Gastrocnemius medialis (tissue), 4 donors: Measurements from ENCODE around the gene PAX8.

ENCODE experiments used
- POLR2A ChIP-seq, 2 donors: fragments of 450-650 bp; IDR thresholded peaks; one replicate each; pipeline ENCODE4 v1.6.1; 2017; ENCODE audit warnings: antibody characterized with exemption in 2 of 2, mild to moderate bottlenecking in 2 of 2, moderate library complexity in 2 of 2
- TF ChIP-seq, protein P1 (sequence below), 5 experiments: fragments of 450-650 bp in 3 of 5; fragments of 200-600 bp in 2 of 5; sonication (generic) in 2 of 5; IDR thresholded peaks in 4 of 5; conservative IDR thresholded peaks in 1 of 5; 1 replicate in 4 of 5; 2 replicates in 1 of 5; pipeline ENCODE4 v1.5.1; 2016 to 2019; ENCODE audit warnings: antibody characterized with exemption in 5 of 5, mild to moderate bottlenecking in 3 of 5, moderate library complexity in 3 of 5

DNA sequence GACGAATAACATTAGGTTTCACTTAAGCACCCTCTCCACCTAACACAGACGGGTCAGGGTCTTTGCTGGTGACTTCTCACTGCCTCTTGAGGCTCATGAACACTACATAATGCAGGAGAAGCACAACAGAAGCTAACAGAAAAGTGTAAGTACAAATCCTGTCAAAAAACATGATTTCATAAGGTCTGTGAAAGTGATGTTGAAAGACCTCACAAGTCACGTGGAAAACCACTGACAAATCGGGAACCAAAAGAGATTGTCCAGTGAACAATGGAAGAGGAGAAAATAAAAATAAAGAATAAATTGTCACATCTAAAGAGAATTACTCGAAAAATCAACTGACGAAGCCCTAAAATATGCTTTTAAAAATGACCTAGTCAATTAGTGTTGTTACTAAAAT is 91.0 kb downstream of the PAX8 start:
- TF ChIP-seq, protein P1, sequence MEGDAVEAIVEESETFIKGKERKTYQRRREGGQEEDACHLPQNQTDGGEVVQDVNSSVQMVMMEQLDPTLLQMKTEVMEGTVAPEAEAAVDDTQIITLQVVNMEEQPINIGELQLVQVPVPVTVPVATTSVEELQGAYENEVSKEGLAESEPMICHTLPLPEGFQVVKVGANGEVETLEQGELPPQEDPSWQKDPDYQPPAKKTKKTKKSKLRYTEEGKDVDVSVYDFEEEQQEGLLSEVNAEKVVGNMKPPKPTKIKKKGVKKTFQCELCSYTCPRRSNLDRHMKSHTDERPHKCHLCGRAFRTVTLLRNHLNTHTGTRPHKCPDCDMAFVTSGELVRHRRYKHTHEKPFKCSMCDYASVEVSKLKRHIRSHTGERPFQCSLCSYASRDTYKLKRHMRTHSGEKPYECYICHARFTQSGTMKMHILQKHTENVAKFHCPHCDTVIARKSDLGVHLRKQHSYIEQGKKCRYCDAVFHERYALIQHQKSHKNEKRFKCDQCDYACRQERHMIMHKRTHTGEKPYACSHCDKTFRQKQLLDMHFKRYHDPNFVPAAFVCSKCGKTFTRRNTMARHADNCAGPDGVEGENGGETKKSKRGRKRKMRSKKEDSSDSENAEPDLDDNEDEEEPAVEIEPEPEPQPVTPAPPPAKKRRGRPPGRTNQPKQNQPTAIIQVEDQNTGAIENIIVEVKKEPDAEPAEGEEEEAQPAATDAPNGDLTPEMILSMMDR (IDR thresholded peaks at IDR 0.05 in 4 of 5, conservative IDR thresholded peaks at IDR 0.05 in 1 of 5), result no peak
- TF ChIP-seq POLR2A (IDR thresholded peaks at IDR 0.05), result no peak
